SK-N-SH (cell line): ENCODE data around the gene FERMT1. TPM values are rescaled to one million over a fixed set of nuclear protein-coding genes. Genes with fewer than 3 reads are reported as not detected.

Experiments
- CTCF ChIA-PET: fragments of 300-600, 350-600 bp; formaldehyde crosslinking; extraction: SDS; loops from one replicate; lab custom pipeline; 2021; lab: Yijun Ruan, JAX
- POLR2A ChIA-PET: fragments of 350-600 bp; sonication (Branson Sonifier 250); formaldehyde crosslinking; extraction: SDS; loops from one replicate; lab custom pipeline; 2020; ENCODE audit warnings: antibody characterized with exemption, inconsistent platforms; lab: Yijun Ruan, JAX
- DNase-seq: peaks from one replicate; pipeline ENCODE4 v3.0.0; 2012
- H2AFZ ChIP-seq: fragments of 200-600 bp; sonication (generic); 2 replicates; pipeline ENCODE4 v1.8.1; 2016; ENCODE audit warnings: antibody characterized with exemption, mild to moderate bottlenecking, low read depth
- H3F3A ChIP-seq: fragments of 200-600 bp; sonication (generic); replicated peaks from 2 replicates; pipeline ENCODE3; 2016; ENCODE audit warnings: antibody characterized with exemption, mild to moderate bottlenecking; ENCODE audit not compliant: insufficient read depth
- H3K27ac ChIP-seq, 2 experiments: fragments of 200-500 bp in 1 of 2; fragments of 200-600 bp in 1 of 2; sonication (Bioruptor generic) in 1 of 2; sonication (generic), shearing (Covaris generic) in 1 of 2; 2 replicates each; pipeline versions ENCODE4 v1.5.1 to v1.6.1; 2014 to 2016; ENCODE audit warnings: low read depth in 2 of 2, inconsistent platforms in 1 of 2, low read length in 1 of 2, mild to moderate bottlenecking in 1 of 2, mixed read lengths in 1 of 2
- H3K27me3 ChIP-seq: fragments of 200-600 bp; sonication (generic), shearing (Covaris generic); 2 replicates; pipeline ENCODE4 v1.6.1; 2016; ENCODE audit warnings: mixed run types; ENCODE audit not compliant: insufficient read depth
- H3K36me3 ChIP-seq, 2 experiments: fragments of 200-500 bp in 1 of 2; fragments of 200-600 bp in 1 of 2; sonication (Bioruptor generic) in 1 of 2; sonication (generic) in 1 of 2; replicated peaks in 1 of 2; 2 replicates each; pipeline versions ENCODE3 to v1.5.1; 2014 to 2016; ENCODE audit warnings: low read length in 1 of 2, mild to moderate bottlenecking in 1 of 2; ENCODE audit not compliant: insufficient read depth in 2 of 2, control insufficient read depth in 1 of 2
- H3K4me1 ChIP-seq, 2 experiments: fragments of 200-500 bp in 1 of 2; fragments of 200-600 bp in 1 of 2; sonication (Bioruptor generic) in 1 of 2; sonication (generic), shearing (Covaris generic) in 1 of 2; 2 replicates each; pipeline versions ENCODE4 v1.5.1 to v1.6.1; 2014 to 2016; ENCODE audit warnings: low read depth in 1 of 2, low read length in 1 of 2, mixed run types in 1 of 2; ENCODE audit not compliant: insufficient read depth in 2 of 2, control insufficient read depth in 1 of 2
- H3K4me2 ChIP-seq: fragments of 200-600 bp; sonication (generic), shearing (Covaris generic); 2 replicates; pipeline ENCODE4 v1.6.1; 2017; ENCODE audit warnings: mixed run types
- H3K4me3 ChIP-seq, 2 experiments: fragments of 200-500 bp in 1 of 2; fragments of 200-600 bp in 1 of 2; sonication (Bioruptor generic) in 1 of 2; sonication (generic), shearing (Covaris generic) in 1 of 2; 2 replicates each; pipeline versions ENCODE4 v1.5.1 to v1.8.1; 2014 to 2016; ENCODE audit warnings: low read depth in 2 of 2, inconsistent platforms in 1 of 2, low read length in 1 of 2, mild to moderate bottlenecking in 1 of 2, mixed read lengths in 1 of 2, moderate library complexity in 1 of 2
- H3K79me2 ChIP-seq: fragments of 200-600 bp; sonication (generic); 2 replicates; pipeline ENCODE4 v1.8.1; 2017; ENCODE audit warnings: mild to moderate bottlenecking; ENCODE audit not compliant: insufficient read depth
- H3K9ac ChIP-seq: fragments of 200-600 bp; sonication (generic); 2 replicates; pipeline ENCODE4 v1.6.1; 2017; ENCODE audit warnings: mixed run types
- H3K9me2 ChIP-seq: fragments of 200-600 bp; sonication (generic); 2 replicates; pipeline ENCODE4 v1.6.1; 2017; ENCODE audit warnings: mixed run types
- H3K9me3 ChIP-seq: fragments of 200-600 bp; sonication (generic); 2 replicates; pipeline ENCODE4 v1.6.1; 2017; ENCODE audit warnings: mixed run types, mild to moderate bottlenecking, moderate library complexity
- H4K20me1 ChIP-seq: fragments of 200-600 bp; sonication (generic); 2 replicates; pipeline ENCODE4 v1.6.1; 2017; ENCODE audit warnings: mild to moderate bottlenecking, mixed run types; ENCODE audit not compliant: insufficient read depth
- CHD2 ChIP-seq: fragments of 150-350 bp; IDR thresholded peaks from 2 replicates; pipeline ENCODE4 v1.6.1; 2018; ENCODE audit warnings: low read length; ENCODE audit not compliant: partially characterized antibody
- EZH2phosphoT487 ChIP-seq: fragments of 200-600 bp; sonication (generic); IDR thresholded peaks from 2 replicates; pipeline ENCODE4 v1.6.1; 2017; ENCODE audit warnings: low read depth, mixed run types, mild to moderate bottlenecking, antibody characterized with exemption, moderate library complexity, borderline replicate concordance
- FOSL2 ChIP-seq: IDR thresholded peaks from 2 replicates; pipeline ENCODE4 v1.4.0; 2012; ENCODE audit warnings: low read depth, mild to moderate bottlenecking, moderate library complexity, borderline replicate concordance
- FOXJ3 ChIP-seq: sonication (generic); formaldehyde crosslinking; IDR thresholded peaks from 2 replicates; pipeline ENCODE4 v1.5.1; 2020; ENCODE audit warnings: mild to moderate bottlenecking, missing genetic modification reagents
- IRF3 ChIP-seq: fragments of 150-350 bp; IDR thresholded peaks from 2 replicates; pipeline ENCODE4 v1.6.1; 2016; ENCODE audit warnings: mild to moderate bottlenecking, low read depth, low read length
- JUND ChIP-seq: IDR thresholded peaks from 2 replicates; pipeline ENCODE4 v1.4.0; 2012
- MAX ChIP-seq: IDR thresholded peaks from 2 replicates; pipeline ENCODE4 v1.4.0; 2012; ENCODE audit warnings: low read depth
- NFIC ChIP-seq: IDR thresholded peaks from 2 replicates; pipeline ENCODE4 v1.4.0; 2012; ENCODE audit warnings: borderline replicate concordance
- NRF1 ChIP-seq: IDR thresholded peaks from 2 replicates; pipeline ENCODE4 v1.6.1; 2012; ENCODE audit warnings: low read depth, mild to moderate bottlenecking, low read length
- POLR2AphosphoS5 ChIP-seq: IDR thresholded peaks from 2 replicates; pipeline ENCODE4 v1.6.1; 2012; ENCODE audit warnings: low read depth, low read length
- RAD21 ChIP-seq: IDR thresholded peaks from 2 replicates; pipeline ENCODE4 v1.6.1; 2012; ENCODE audit warnings: mild to moderate bottlenecking, low read length
- RCOR1 ChIP-seq: fragments of 150-350 bp; IDR thresholded peaks from 2 replicates; pipeline ENCODE4 v1.6.1; 2017; ENCODE audit warnings: antibody characterized with exemption, low read length
- SIN3A ChIP-seq: IDR thresholded peaks from 2 replicates; pipeline ENCODE4 v1.6.1; 2012; ENCODE audit warnings: low read depth, mild to moderate bottlenecking, low read length, moderate library complexity, borderline replicate concordance
- TCF12 ChIP-seq: IDR thresholded peaks from 2 replicates; pipeline ENCODE4 v1.4.0; 2012
- WGBS: methylation state at CpG from one replicate; pipeline ENCODE4 v1.1.6; 2017; ENCODE audit warnings: low lambda C conversion rate; 5-methylcytosine and 5-hydroxymethylcytosine counted together
- polyA plus RNA-seq, 3 experiments: library from polyadenylated mRNA; depleted of rRNA; stranded (reverse); fragments of >200 nt; gene quantifications; 2 replicates each; pipeline ENCODE4 v1.2.3, GENCODE V29; 2012
- TF ChIP-seq, protein P1 (sequence below): IDR thresholded peaks from 2 replicates; pipeline ENCODE4 v1.4.0; 2012; ENCODE audit warnings: low read depth, borderline replicate concordance
- TF ChIP-seq, protein P2 (sequence below): IDR thresholded peaks from 2 replicates; pipeline ENCODE4 v1.4.0; 2012; ENCODE audit warnings: low read depth, borderline replicate concordance
- TF ChIP-seq, protein P3 (sequence below): IDR thresholded peaks from 2 replicates; pipeline ENCODE4; 2012

FERMT1 gene
- polyA plus RNA-seq, 1 of the 3 experiments (the other 2 are of a cell fraction), result 0.81 TPM

DNA sequence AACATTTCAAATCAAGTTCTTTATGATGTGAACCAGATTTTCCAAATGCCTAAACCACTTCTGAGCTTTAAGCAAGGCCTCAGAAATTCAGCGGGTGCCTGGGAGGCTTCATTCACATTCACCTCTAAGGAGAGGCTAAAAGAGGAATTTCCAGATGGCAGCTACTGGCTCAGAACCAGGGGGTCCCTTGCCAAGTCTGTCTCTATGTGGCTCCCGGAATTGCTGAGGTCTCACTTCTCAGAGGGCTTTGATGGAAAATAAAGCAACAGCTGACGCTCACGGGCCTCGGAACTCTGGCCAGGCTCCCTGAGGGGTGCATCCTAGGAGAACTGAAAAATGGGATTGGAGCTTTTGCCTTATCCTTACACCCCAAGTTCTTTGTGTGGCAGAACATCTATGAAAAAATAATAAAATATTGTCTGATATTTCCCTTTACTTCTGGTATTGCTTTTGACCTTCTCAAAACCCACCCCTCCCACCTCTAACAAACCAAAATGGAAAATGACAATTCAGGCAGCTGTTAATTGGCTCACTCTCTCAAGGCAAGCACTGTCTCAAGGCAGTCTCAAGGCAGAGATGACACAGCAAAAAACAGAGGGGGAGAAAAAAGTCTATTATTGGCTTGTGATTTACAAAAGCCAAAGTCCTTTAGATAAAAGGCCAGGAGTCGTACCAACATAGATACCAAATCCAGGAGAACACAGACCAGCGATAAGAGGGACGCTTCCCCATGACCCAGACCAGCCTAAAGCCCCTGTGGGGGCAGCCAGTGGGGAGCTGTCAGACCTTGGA is 47.2 kb downstream of the FERMT1 start:
- no peaks in the 10 kb centered on the region for H3K27me3 ChIP-seq
- ChIA-PET POLR2A (no interaction called here), CTCF (interaction anchor here (1.4 to 6.3 kb wide), 4 partner anchors 9 to 547 kb away, joined by 5 to 84 read pairs (median 8); no protein-coding TSS in a partner anchor)
- no peak overlapping the region for H3K27ac ChIP-seq
- H2AFZ ChIP-seq, result no peak overlapping the region
- H3K9ac ChIP-seq, result no peak overlapping the region
- H3K9me3 ChIP-seq, result no peaks in the 10 kb centered on the region
- H3K36me3 ChIP-seq, result no peaks in the 10 kb centered on the region
- no peak overlapping the region for H3K4me3 ChIP-seq
- TF ChIP-seq FOSL2 (no peak), POLR2AphosphoS5 (no peak), IRF3 (no peak), TCF12 (no peak), JUND (no peak), EZH2phosphoT487 (no peak), RAD21 (no peak), SIN3A (no peak), NFIC (no peak), NRF1 (no peak), CHD2 (no peak), RCOR1 (no peak), MAX (no peak), FOXJ3 (CRISPR knock-in tag) (no peak)
- TF ChIP-seq, protein P1, sequence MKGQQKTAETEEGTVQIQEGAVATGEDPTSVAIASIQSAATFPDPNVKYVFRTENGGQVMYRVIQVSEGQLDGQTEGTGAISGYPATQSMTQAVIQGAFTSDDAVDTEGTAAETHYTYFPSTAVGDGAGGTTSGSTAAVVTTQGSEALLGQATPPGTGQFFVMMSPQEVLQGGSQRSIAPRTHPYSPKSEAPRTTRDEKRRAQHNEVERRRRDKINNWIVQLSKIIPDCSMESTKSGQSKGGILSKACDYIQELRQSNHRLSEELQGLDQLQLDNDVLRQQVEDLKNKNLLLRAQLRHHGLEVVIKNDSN, result no peak
- TF ChIP-seq, protein P2, sequence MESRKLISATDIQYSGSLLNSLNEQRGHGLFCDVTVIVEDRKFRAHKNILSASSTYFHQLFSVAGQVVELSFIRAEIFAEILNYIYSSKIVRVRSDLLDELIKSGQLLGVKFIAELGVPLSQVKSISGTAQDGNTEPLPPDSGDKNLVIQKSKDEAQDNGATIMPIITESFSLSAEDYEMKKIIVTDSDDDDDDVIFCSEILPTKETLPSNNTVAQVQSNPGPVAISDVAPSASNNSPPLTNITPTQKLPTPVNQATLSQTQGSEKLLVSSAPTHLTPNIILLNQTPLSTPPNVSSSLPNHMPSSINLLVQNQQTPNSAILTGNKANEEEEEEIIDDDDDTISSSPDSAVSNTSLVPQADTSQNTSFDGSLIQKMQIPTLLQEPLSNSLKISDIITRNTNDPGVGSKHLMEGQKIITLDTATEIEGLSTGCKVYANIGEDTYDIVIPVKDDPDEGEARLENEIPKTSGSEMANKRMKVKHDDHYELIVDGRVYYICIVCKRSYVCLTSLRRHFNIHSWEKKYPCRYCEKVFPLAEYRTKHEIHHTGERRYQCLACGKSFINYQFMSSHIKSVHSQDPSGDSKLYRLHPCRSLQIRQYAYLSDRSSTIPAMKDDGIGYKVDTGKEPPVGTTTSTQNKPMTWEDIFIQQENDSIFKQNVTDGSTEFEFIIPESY, result no peak
- TF ChIP-seq, protein P3, sequence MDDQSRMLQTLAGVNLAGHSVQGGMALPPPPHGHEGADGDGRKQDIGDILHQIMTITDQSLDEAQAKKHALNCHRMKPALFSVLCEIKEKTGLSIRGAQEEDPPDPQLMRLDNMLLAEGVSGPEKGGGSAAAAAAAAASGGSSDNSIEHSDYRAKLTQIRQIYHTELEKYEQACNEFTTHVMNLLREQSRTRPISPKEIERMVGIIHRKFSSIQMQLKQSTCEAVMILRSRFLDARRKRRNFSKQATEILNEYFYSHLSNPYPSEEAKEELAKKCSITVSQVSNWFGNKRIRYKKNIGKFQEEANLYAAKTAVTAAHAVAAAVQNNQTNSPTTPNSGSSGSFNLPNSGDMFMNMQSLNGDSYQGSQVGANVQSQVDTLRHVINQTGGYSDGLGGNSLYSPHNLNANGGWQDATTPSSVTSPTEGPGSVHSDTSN, result no peak
- no peaks in the 10 kb centered on the region for H4K20me1 ChIP-seq
- H3K4me2 ChIP-seq, result no peak overlapping the region
- peaks cover 0 to 5% of the 10 kb centered on the region in 2 experiments; a peak in 1 of 4 replicates for H3K4me1 ChIP-seq
- 76% methylated on average over 8 of the region's 8 CpGs for WGBS
- H3F3A ChIP-seq, result no peaks in the 10 kb centered on the region
- DNase-seq, result no peak
- no peaks in the 10 kb centered on the region for H3K79me2 ChIP-seq
- H3K9me2 ChIP-seq, result no peaks in the 10 kb centered on the region
